Skeletal muscle tissue (tissue), 4 donors: ENCODE measurements around the gene ABLIM2. TPM values are rescaled to one million over a fixed set of nuclear protein-coding genes. Genes with fewer than 3 reads are reported as not detected.

ENCODE experiments used
- H3K27ac ChIP-seq: one replicate; pipeline ENCODE4 v1.7.0; 2013; ENCODE audit warnings: mild to moderate bottlenecking, low read depth, low read length, inconsistent platforms
- H3K27me3 ChIP-seq, 3 donors: one replicate each; pipeline ENCODE4 v1.7.0; 2013; ENCODE audit warnings: low read length in 3 of 3; ENCODE audit not compliant: control insufficient read depth in 3 of 3, insufficient read depth in 3 of 3
- H3K36me3 ChIP-seq, 3 donors: one replicate each; pipeline ENCODE4 v1.7.0; 2013; ENCODE audit warnings: low read length in 3 of 3; ENCODE audit not compliant: control insufficient read depth in 3 of 3, insufficient read depth in 3 of 3
- H3K4me1 ChIP-seq, 3 donors: one replicate each; pipeline ENCODE4 v1.7.0; 2013; ENCODE audit warnings: low read length in 3 of 3, mild to moderate bottlenecking in 3 of 3; ENCODE audit not compliant: control insufficient read depth in 3 of 3, insufficient read depth in 3 of 3
- H3K4me3 ChIP-seq, 3 donors: one replicate each; pipeline ENCODE4 v1.7.0; 2013; ENCODE audit warnings: low read length in 3 of 3
- H3K9ac ChIP-seq, 3 donors: one replicate each; pipeline ENCODE4 v1.7.0; 2013; ENCODE audit warnings: low read length in 3 of 3, mild to moderate bottlenecking in 3 of 3, moderate library complexity in 2 of 3, low read depth in 1 of 3
- H3K9me3 ChIP-seq, 3 donors: one replicate each; pipeline ENCODE4 v1.7.0; 2013; ENCODE audit warnings: low read length in 3 of 3; ENCODE audit not compliant: control insufficient read depth in 3 of 3
- total RNA-seq: library from RNA; depleted of rRNA; stranded (reverse); fragments of >200 nt; gene quantifications from one replicate; pipeline ENCODE4 v1.2.3, GENCODE V29; 2014
- donor health status: Osteomylitis.

ABLIM2 gene
- total RNA-seq, 1 donor from 2014 or later: 7.3 TPM

- H3K27ac ChIP-seq: peak overlapping the region; percentile 16
Measured at GRCh38 chr4:8047837-8048678, 110.6 kb downstream of the ABLIM2 start.

GRCh38 chr4:8046925-8047541 lies 111.6 kb downstream of the ABLIM2 start:
- H3K9ac ChIP-seq: no peak overlapping the region
- H3K27me3 ChIP-seq: no peaks in the 10 kb centered on the region
- no peak overlapping the region for H3K27ac ChIP-seq
- H3K4me3 ChIP-seq: no peak overlapping the region
- H3K36me3 ChIP-seq: peaks cover 20 to 29% (median 27%) of the 10 kb centered on the region in 3 donors
- H3K4me1 ChIP-seq: peaks cover 29 to 42% (median 32%) of the 10 kb centered on the region in 3 donors
- H3K9me3 ChIP-seq: no peaks in the 10 kb centered on the region

More at GRCh38 chr4:8047837-8048678, 110.6 kb downstream of the ABLIM2 start:
- H3K4me1 ChIP-seq: peaks cover 39 to 51% (median 43%) of the 10 kb centered on the region in 3 donors
- H3K9ac ChIP-seq: peak overlapping the region in 1 of 3 donors; percentile 25
- no peaks in the 10 kb centered on the region for H3K9me3 ChIP-seq
- H3K27me3 ChIP-seq: no peaks in the 10 kb centered on the region
- H3K4me3 ChIP-seq: no peak overlapping the region
- peaks cover 27 to 37% (median 32%) of the 10 kb centered on the region in 3 donors for H3K36me3 ChIP-seq

DNA sequence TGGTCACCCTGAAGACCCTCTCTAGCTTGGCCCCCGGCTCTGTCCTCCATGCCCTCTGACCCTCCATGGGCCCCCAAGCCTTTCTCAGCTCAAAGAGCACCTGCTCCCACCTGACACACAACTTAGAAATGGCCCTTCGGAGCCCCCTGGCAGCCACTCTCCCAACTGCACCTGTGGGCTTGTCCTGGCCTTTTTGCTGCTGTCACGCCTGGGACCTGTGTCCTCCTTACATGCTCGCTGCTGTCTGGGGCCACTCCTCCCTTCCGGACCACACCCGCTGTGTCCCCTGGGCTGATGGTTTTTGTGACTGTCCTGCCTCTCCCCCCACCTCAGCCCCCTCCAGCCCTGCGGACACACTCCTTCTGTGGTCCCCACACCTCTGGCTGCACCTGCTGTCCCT lies 112.7 kb downstream of the ABLIM2 start:
- H3K9ac ChIP-seq: no peak overlapping the region
- no peak overlapping the region for H3K27ac ChIP-seq
- H3K4me3 ChIP-seq: no peak overlapping the region
- peaks cover 18 to 30% (median 24%) of the 10 kb centered on the region in 3 donors for H3K4me1 ChIP-seq
- H3K36me3 ChIP-seq: peaks cover 24 to 32% (median 26%) of the 10 kb centered on the region in 3 donors
- no peaks in the 10 kb centered on the region for H3K27me3 ChIP-seq
- no peaks in the 10 kb centered on the region for H3K9me3 ChIP-seq

DNA sequence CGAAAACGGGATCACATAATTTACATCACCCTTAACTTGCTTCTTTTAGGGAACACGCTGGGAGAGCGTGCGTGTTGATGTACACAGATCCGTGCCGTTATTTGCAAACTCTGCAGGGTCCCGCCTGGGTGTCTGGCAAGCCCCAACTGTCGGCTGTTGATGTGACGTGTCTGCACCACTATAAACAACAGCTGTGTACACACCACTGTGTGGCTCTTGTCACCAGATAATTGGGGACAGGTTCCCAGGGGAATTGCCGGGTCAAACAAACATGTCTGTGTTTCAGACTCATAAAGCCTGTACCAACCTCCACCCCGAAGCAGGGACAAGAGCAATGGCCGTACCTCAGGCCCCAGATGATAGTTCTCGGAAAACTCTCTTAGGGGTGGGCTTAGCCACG lies 113.9 kb downstream of the ABLIM2 start:
- H3K4me1 ChIP-seq: peaks cover 8 to 22% (median 14%) of the 10 kb centered on the region in 3 donors

DNA sequence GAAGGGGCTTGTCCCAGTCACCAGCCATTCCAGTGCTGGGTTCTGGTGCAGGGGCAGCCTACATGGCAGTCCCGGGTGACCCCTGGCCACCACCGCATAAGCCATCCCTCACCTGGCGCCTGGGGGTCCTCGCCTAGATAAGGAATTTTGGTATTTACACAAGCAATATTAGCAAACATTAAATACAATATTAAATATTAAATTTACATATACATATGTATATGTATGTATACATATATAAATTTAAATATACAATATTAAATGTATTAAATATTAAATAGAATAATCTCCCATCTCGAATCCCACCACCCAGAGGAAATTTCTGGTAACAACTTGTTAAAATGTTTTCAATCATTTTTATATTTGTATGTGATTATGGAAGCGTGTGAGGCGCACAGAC lies 114.4 kb downstream of the ABLIM2 start:
- no peaks in the 10 kb centered on the region for H3K27me3 ChIP-seq
- H3K9me3 ChIP-seq: no peaks in the 10 kb centered on the region
- no peak overlapping the region for H3K9ac ChIP-seq
- peaks cover 7 to 21% (median 11%) of the 10 kb centered on the region in 3 donors for H3K4me1 ChIP-seq
- H3K4me3 ChIP-seq: no peak overlapping the region
- no peak overlapping the region for H3K27ac ChIP-seq
- H3K36me3 ChIP-seq: peaks cover 25 to 28% (median 26%) of the 10 kb centered on the region in 3 donors

More for the DNA sequence above, 113.9 kb downstream of the ABLIM2 start:
- H3K9me3 ChIP-seq: no peaks in the 10 kb centered on the region
- no peak overlapping the region for H3K4me3 ChIP-seq
- H3K27ac ChIP-seq: peak overlapping the region; percentile 28
- no peak overlapping the region for H3K9ac ChIP-seq
- no peaks in the 10 kb centered on the region for H3K27me3 ChIP-seq
- H3K36me3 ChIP-seq: peaks cover 22 to 28% (median 27%) of the 10 kb centered on the region in 3 donors

- Histone ChIP-seq H3K27ac (no peak overlapping the region), H3K4me1 (peaks cover 4 to 17% (median 11%) of the 10 kb centered on the region in 3 donors), H3K27me3 (no peaks in the 10 kb centered on the region), H3K4me3 (no peak overlapping the region), H3K36me3 (peaks cover 29 to 31% (median 29%) of the 10 kb centered on the region in 3 donors), H3K9ac (no peak overlapping the region), H3K9me3 (no peaks in the 10 kb centered on the region)
Measured at GRCh38 chr4:8043596-8043995, 115.0 kb downstream of the ABLIM2 start.

GRCh38 chr4:8041868-8042267 lies 116.7 kb downstream of the ABLIM2 start:
- Histone ChIP-seq H3K4me1 (peaks cover 0 to 4% (median 3%) of the 10 kb centered on the region in 3 donors), H3K27ac (no peak overlapping the region), H3K27me3 (no peaks in the 10 kb centered on the region), H3K9ac (no peak overlapping the region), H3K9me3 (no peaks in the 10 kb centered on the region), H3K4me3 (no peak overlapping the region), H3K36me3 (peaks cover 27 to 39% (median 32%) of the 10 kb centered on the region in 3 donors)

- H3K9ac ChIP-seq: no peak overlapping the region
- peaks cover 30 to 41% (median 32%) of the 10 kb centered on the region in 3 donors for H3K36me3 ChIP-seq
- no peaks in the 10 kb centered on the region for H3K9me3 ChIP-seq
- no peak overlapping the region for H3K27ac ChIP-seq
- no peak overlapping the region for H3K4me3 ChIP-seq
- peaks cover 0 to 4% (median 3%) of the 10 kb centered on the region in 3 donors for H3K4me1 ChIP-seq
- H3K27me3 ChIP-seq: no peaks in the 10 kb centered on the region
Measured at GRCh38 chr4:8041172-8041571, 117.4 kb downstream of the ABLIM2 start.

- no peak overlapping the region for H3K4me3 ChIP-seq
Measured at GRCh38 chr4:8040607-8041006, 118.0 kb downstream of the ABLIM2 start.

GRCh38 chr4:8039853-8040252 lies 118.8 kb downstream of the ABLIM2 start:
- H3K27ac ChIP-seq: no peak overlapping the region
- H3K36me3 ChIP-seq: peaks cover 40 to 46% (median 43%) of the 10 kb centered on the region in 3 donors
- peaks cover 0 to 10% (median 4%) of the 10 kb centered on the region in 3 donors for H3K4me1 ChIP-seq
- no peak overlapping the region for H3K9ac ChIP-seq
- no peak overlapping the region for H3K4me3 ChIP-seq
- no peaks in the 10 kb centered on the region for H3K9me3 ChIP-seq
- H3K27me3 ChIP-seq: no peaks in the 10 kb centered on the region

More at GRCh38 chr4:8040607-8041006, 118.0 kb downstream of the ABLIM2 start:
- no peaks in the 10 kb centered on the region for H3K9me3 ChIP-seq
- no peak overlapping the region for H3K9ac ChIP-seq
- H3K4me1 ChIP-seq: peaks cover 0 to 7% (median 4%) of the 10 kb centered on the region in 3 donors
- no peaks in the 10 kb centered on the region for H3K27me3 ChIP-seq
- peaks cover 34 to 41% (median 37%) of the 10 kb centered on the region in 3 donors for H3K36me3 ChIP-seq
- H3K27ac ChIP-seq: no peak overlapping the region
